HepG2 (cell line): ENCODE data around the gene FAM222A. TPM values are rescaled to one million over a fixed set of nuclear protein-coding genes. Genes with fewer than 3 reads are reported as not detected.

Source experiments
- ATAC-seq: fragments of 200-7000 bp; cut with Tn5 transposase; 3 replicates; pipeline ENCODE4 v1.9.1; 2020; ENCODE audit warnings: mild to moderate bottlenecking, moderate library complexity
- BruUV-seq: library from RNA; stranded (reverse); fragments of 400-500 nt; replicated peaks from 2 replicates; lab custom pipeline; 2021; lab: Mats Ljungman, UMichigan
- CTCF ChIA-PET: fragments of 300-600 bp; formaldehyde crosslinking; extraction: SDS; loops from one replicate; lab custom pipeline; 2021; ENCODE audit warnings: low total read pairs, inconsistent platforms, low intra/inter-chr PET ratio; lab: Yijun Ruan, JAX
- POLR2A ChIA-PET: fragments of 350-600 bp; sonication (Branson Sonifier 250); formaldehyde crosslinking; loops from one replicate; lab custom pipeline; 2020; ENCODE audit warnings: antibody characterized with exemption, inconsistent platforms; lab: Yijun Ruan, JAX
- DNase-seq: peaks from one replicate; pipeline ENCODE4 v3.0.0-alpha.2; 2015; ENCODE audit warnings: low spot score
- FAIRE-seq: peaks from 3 replicates; lab custom pipeline; 2011; peaks lifted over from hg19 to GRCh38; lab: Jason Lieb, UNC
- H2AFZ ChIP-seq: one replicate; pipeline ENCODE4 v1.6.1; 2011; ENCODE audit warnings: low read length, inconsistent platforms
- H3K27ac ChIP-seq: fragments of 300-600 bp; 3 replicates; pipeline ENCODE4 v1.8.0; 2011; ENCODE audit warnings: mixed run types, mild to moderate bottlenecking, mixed read lengths, low read length, inconsistent platforms; ENCODE audit not compliant: insufficient read depth; ENCODE audit errors: extremely low read length
- H3K27me3 ChIP-seq, 2 experiments: fragments of 200-600 bp in 1 of 2; 2 replicates in 1 of 2; 3 replicates in 1 of 2; pipeline versions ENCODE4 v1.6.0 to v1.8.0; 2011; ENCODE audit warnings: low read length in 2 of 2, mild to moderate bottlenecking in 2 of 2, moderate library complexity in 2 of 2, inconsistent platforms in 1 of 2; ENCODE audit not compliant: insufficient read depth in 2 of 2, control insufficient read depth in 1 of 2
- H3K36me3 ChIP-seq, 2 experiments: fragments of 200-600 bp in 1 of 2; replicated peaks in 1 of 2; 2 replicates in 1 of 2; 3 replicates in 1 of 2; pipeline versions ENCODE4 v1.5.1 to v1.8.0; 2011; ENCODE audit warnings: low read length in 2 of 2, inconsistent platforms in 1 of 2; ENCODE audit not compliant: insufficient read depth in 2 of 2, control insufficient read depth in 1 of 2
- H3K4me1 ChIP-seq: 2 replicates; pipeline ENCODE4 v1.5.1; 2012; ENCODE audit warnings: low read length, inconsistent platforms; ENCODE audit not compliant: insufficient read depth
- H3K4me2 ChIP-seq: 2 replicates; pipeline ENCODE4 v1.6.0; 2011; ENCODE audit warnings: low read depth, low read length, inconsistent platforms
- H3K4me3 ChIP-seq, 3 experiments: fragments of 200-600 bp in 1 of 3; sonication (generic), shearing (Covaris generic) in 1 of 3; replicated peaks in 1 of 3; 2 replicates each; pipeline ENCODE4 v1.5.1; 2011 to 2016; ENCODE audit warnings: low read length in 3 of 3, inconsistent platforms in 2 of 3, low read depth in 2 of 3, mild to moderate bottlenecking in 2 of 3, control low read depth in 1 of 3, mixed read lengths in 1 of 3; ENCODE audit not compliant: insufficient read depth in 1 of 3
- H3K79me2 ChIP-seq: one replicate; pipeline ENCODE4 v1.6.1; 2011; ENCODE audit warnings: low read length, inconsistent platforms; ENCODE audit not compliant: insufficient read depth
- H3K9ac ChIP-seq: 2 replicates; pipeline ENCODE4 v1.6.0; 2011; ENCODE audit warnings: mild to moderate bottlenecking, low read depth, low read length, inconsistent platforms; ENCODE audit not compliant: insufficient read depth
- H3K9me3 ChIP-seq: 2 replicates; pipeline ENCODE4 v1.5.1; 2012; ENCODE audit warnings: mild to moderate bottlenecking, low read length
- H4K20me1 ChIP-seq: 2 replicates; pipeline ENCODE4 v1.6.0; 2011; ENCODE audit warnings: inconsistent platforms, mild to moderate bottlenecking, low read length, moderate library complexity; ENCODE audit not compliant: insufficient read depth
- FOSL2 ChIP-seq: sonication (generic); formaldehyde crosslinking; IDR thresholded peaks from 2 replicates; pipeline ENCODE4 v1.4.0; 2020; ENCODE audit warnings: missing genetic modification reagents
- FOXO1 ChIP-seq: sonication (generic); formaldehyde crosslinking; IDR thresholded peaks from 2 replicates; pipeline ENCODE4 v1.4.0; 2020; ENCODE audit warnings: missing genetic modification reagents
- PAF1 ChIP-seq: IDR thresholded peaks from 2 replicates; pipeline ENCODE4 v1.6.1; 2016; ENCODE audit warnings: missing genetic modification reagents, missing compliant biosample characterization
- PRPF4 ChIP-seq: fragments of 200-400 bp; formaldehyde crosslinking; IDR thresholded peaks from 2 replicates; pipeline ENCODE4 v1.6.1; 2016; ENCODE audit warnings: low read length, low read depth; ENCODE audit not compliant: poor library complexity, severe bottlenecking
- YY1 ChIP-seq: IDR thresholded peaks from 2 replicates; pipeline ENCODE4 v1.6.1; 2011; ENCODE audit warnings: low read length, low read depth, moderate library complexity, mild to moderate bottlenecking; ENCODE audit not compliant: insufficient read depth, insufficient replicate concordance
- ZNF550 ChIP-seq: sonication (generic); formaldehyde crosslinking; IDR thresholded peaks from 2 replicates; pipeline ENCODE4 v1.4.0; 2020; ENCODE audit warnings: mild to moderate bottlenecking, missing genetic modification reagents, borderline replicate concordance
- ZNF607 ChIP-seq: sonication (generic); formaldehyde crosslinking; IDR thresholded peaks from 2 replicates; pipeline ENCODE4 v1.5.1; 2020; ENCODE audit warnings: missing genetic modification reagents, mild to moderate bottlenecking, borderline replicate concordance
- ZNF629 ChIP-seq: sonication (generic); formaldehyde crosslinking; conservative IDR thresholded peaks from 2 replicates; pipeline ENCODE4 v1.5.0; 2020; ENCODE audit warnings: missing genetic modification reagents
- ZNF766 ChIP-seq: sonication (generic); formaldehyde crosslinking; IDR thresholded peaks from 2 replicates; pipeline ENCODE4 v1.5.0; 2020; ENCODE audit warnings: missing genetic modification reagents, borderline replicate concordance
- ZNF772 ChIP-seq: sonication (generic); formaldehyde crosslinking; IDR thresholded peaks from 2 replicates; pipeline ENCODE4 v1.5.0; 2020; ENCODE audit warnings: mild to moderate bottlenecking, missing genetic modification reagents
- ZNF790 ChIP-seq: sonication (generic); formaldehyde crosslinking; IDR thresholded peaks from 2 replicates; pipeline ENCODE4 v1.8.0; 2022; ENCODE audit warnings: missing genetic modification reagents, mild to moderate bottlenecking, borderline replicate concordance
- WGBS: methylation state at CpG from one replicate; pipeline ENCODE4 v1.1.6; 2017; ENCODE audit warnings: low lambda C conversion rate; 5-methylcytosine and 5-hydroxymethylcytosine counted together
- in situ Hi-C: cut with HindIII; loops from 2 replicates; pipeline ENCODE4 v1.10.0; 2017; ENCODE audit warnings: low pct_unique_long_range_greater_than_20kb; ENCODE audit not compliant: extremely low pct_ligation_motif_present
- intact Hi-C: fragments of 100-400 bp; cut with micrococcal nuclease; formaldehyde crosslinking; loops from one replicate; pipeline ENCODE4 v1.10.0; 2022; ENCODE audit not compliant: unreplicated experiment
- polyA plus RNA-seq, 8 experiments: library from polyadenylated mRNA; depleted of rRNA in 3 of 8; stranded (reverse) in 7 of 8; unstranded in 1 of 8; fragments of >200 nt; fragmentation: Illumina TruSeq in 4 of 8; extraction: Trizol in 4 of 8; gene quantifications; 2 replicates each; pipeline versions ENCODE4 v1.2.1 to v1.2.3, GENCODE V29; 2011 to 2016; ENCODE audit warnings: low read depth in 4 of 8, missing spikeins in 1 of 8, mixed read lengths in 1 of 8; ENCODE audit not compliant: insufficient read depth in 1 of 8
- total RNA-seq, 5 experiments: library from RNA; depleted of rRNA; stranded (reverse); fragments of >200 nt; fragmentation: Illumina TruSeq; extraction: Trizol; gene quantifications; 2 replicates each; pipeline ENCODE4 v1.2.3, GENCODE V29; 2016; ENCODE audit warnings: low read depth in 1 of 5
- TF ChIP-seq, protein P1 (sequence below), 2 experiments: sonication (generic) in 1 of 2; formaldehyde crosslinking in 1 of 2; IDR thresholded peaks; 2 replicates each; pipeline versions ENCODE4 v1.4.0 to v1.6.1; 2018 to 2020; ENCODE audit warnings: missing genetic modification reagents in 2 of 2, borderline replicate concordance in 1 of 2, low read depth in 1 of 2, mild to moderate bottlenecking in 1 of 2, missing biosample characterization in 1 of 2

Gene FAM222A
- total and polyA plus RNA-seq, 2 of the 13 experiments (the other 11 are each of a cell fraction or from before 2014, with no cell fraction given) = 2.7 to 9.6 TPM

DNA sequence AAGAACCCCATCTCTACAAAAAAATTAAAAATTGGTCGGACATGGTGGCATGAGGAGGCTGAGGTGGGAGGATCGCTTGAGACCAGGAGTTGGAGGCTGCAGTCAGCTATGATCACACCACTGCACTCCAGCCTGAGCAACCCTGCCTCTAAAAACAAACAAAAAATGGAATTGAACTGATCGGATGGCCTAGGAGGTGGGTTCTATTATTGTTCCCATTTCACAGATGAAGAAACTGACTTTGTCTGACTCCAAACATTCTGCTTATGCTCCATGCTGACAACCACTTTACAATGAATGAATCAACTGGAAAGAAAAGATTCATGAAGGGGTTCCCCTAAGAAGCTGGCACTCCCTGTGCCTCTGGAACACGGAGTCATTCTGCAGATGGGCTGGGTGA lies 72.2 kb downstream of the FAM222A start:
- Histone ChIP-seq H3K36me3 (no peaks in the 10 kb centered on the region), H3K9me3 (no peaks in the 10 kb centered on the region), H3K4me2 (no peak overlapping the region), H2AFZ (no peak overlapping the region), H3K4me1 (peaks cover 21% of the 10 kb centered on the region), H3K27me3 (no peaks in the 10 kb centered on the region; a peak in 2 of 5 replicates), H3K79me2 (no peaks in the 10 kb centered on the region)
- no peak for FAIRE-seq
- intact Hi-C loops (no loop called here), in situ Hi-C loops (no loop called here)
- ChIA-PET POLR2A (no interaction called here), CTCF (no interaction called here)
- DNase-seq = no peak
- TF ChIP-seq ZNF629 (CRISPR knock-in tag) = peak; percentile 67
- TF ChIP-seq ZNF772 (CRISPR knock-in tag) = no peak
- no peak for TF ChIP-seq ZNF766 (CRISPR knock-in tag)
- TF ChIP-seq, protein P1, sequence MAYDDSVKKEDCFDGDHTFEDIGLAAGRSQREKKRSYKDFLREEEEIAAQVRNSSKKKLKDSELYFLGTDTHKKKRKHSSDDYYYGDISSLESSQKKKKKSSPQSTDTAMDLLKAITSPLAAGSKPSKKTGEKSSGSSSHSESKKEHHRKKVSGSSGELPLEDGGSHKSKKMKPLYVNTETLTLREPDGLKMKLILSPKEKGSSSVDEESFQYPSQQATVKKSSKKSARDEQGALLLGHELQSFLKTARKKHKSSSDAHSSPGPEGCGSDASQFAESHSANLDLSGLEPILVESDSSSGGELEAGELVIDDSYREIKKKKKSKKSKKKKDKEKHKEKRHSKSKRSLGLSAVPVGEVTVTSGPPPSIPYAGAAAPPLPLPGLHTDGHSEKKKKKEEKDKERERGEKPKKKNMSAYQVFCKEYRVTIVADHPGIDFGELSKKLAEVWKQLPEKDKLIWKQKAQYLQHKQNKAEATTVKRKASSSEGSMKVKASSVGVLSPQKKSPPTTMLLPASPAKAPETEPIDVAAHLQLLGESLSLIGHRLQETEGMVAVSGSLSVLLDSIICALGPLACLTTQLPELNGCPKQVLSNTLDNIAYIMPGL (CRISPR knock-in tag; IDR thresholded peaks at IDR 0.05; ENCODE audit: borderline replicate concordance in 1 of 2, low read depth in 1 of 2) = no peak
- TF ChIP-seq ZNF607 (CRISPR knock-in tag) = no peak
- no peak for TF ChIP-seq PAF1 (CRISPR knock-in tag)
- TF ChIP-seq, all 625 proteins: peak for 1
- BruUV-seq = no TSS peak
- Histone ChIP-seq H3K9ac (no peak overlapping the region), H3K4me3 (no peak overlapping the region), H3K27ac (no peak overlapping the region), H4K20me1 (no peaks in the 10 kb centered on the region)
- no peak for ATAC-seq
- 79% methylated on average over 4 of the region's 4 CpGs for WGBS

DNA sequence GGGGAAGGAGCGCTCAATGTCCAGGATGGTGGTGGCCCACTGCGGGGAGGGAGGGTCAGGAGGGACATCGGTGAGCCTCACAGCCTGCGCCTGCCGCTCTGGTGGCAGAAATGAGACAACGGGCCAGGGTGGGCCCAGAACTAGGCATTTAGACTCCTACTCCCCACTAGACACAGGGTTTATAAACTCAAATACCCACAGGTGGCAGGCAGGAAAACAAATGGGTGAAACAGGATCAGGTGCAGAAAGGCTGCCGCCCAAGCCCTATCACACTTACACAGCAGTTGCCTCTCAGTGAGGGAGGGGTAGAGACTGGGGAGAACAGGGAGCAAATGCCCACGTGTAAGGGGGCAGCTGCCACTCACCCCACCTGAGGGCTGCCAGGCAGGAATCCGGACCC lies 73.2 kb downstream of the FAM222A start:
- BruUV-seq = no TSS peak
- FAIRE-seq (no peak), DNase-seq (no peak), ATAC-seq (no peak)
- intact Hi-C loops (no loop called here), in situ Hi-C loops (no loop called here)
- Histone ChIP-seq H3K79me2 (no peaks in the 10 kb centered on the region), H3K36me3 (no peaks in the 10 kb centered on the region), H4K20me1 (no peaks in the 10 kb centered on the region), H3K4me2 (no peak overlapping the region), H2AFZ (no peak overlapping the region), H3K9ac (no peak overlapping the region), H3K27me3 (no peaks in the 10 kb centered on the region; a peak in 2 of 5 replicates), H3K4me3 (no peak overlapping the region), H3K27ac (no peak overlapping the region), H3K4me1 (peaks cover 21% of the 10 kb centered on the region), H3K9me3 (no peaks in the 10 kb centered on the region)
- CTCF ChIA-PET = no interaction called here
- POLR2A ChIA-PET = no interaction called here
- WGBS = 53% methylated on average over 3 of the region's 9 CpGs
- no peak for TF ChIP-seq YY1
- TF ChIP-seq FOSL2 (CRISPR knock-in tag) = no peak
- TF ChIP-seq PRPF4 = no peak
- no peak for TF ChIP-seq ZNF790 (CRISPR knock-in tag)
- no peak for TF ChIP-seq ZNF550 (CRISPR knock-in tag)
- no peak for TF ChIP-seq FOXO1 (CRISPR knock-in tag)
